ENCODE data around the gene USP43. TPM values are rescaled to one million over a fixed set of nuclear protein-coding genes. Genes with fewer than 3 reads are reported as not detected.

Gene USP43
- total RNA-seq, 1 donor from 2014 or later: not detected

GRCh38 chr17:9729735-9730420, 84.6 kb downstream of the USP43 start:
- H3K27ac Mint-ChIP-seq: peak overlapping the region; percentile 30
- H3K9me3 ChIP-seq (ENCODE audit: low read depth): no peaks in the 10 kb centered on the region
- no peak for TF ChIP-seq EZH2 (IDR thresholded peaks at IDR 0.05)
- no peak for TF ChIP-seq EZH2phosphoT487 (IDR thresholded peaks at IDR 0.05)
- no peak for TF ChIP-seq CTCF (IDR thresholded peaks at IDR 0.05)

GRCh38 chr17:9750524-9750923, 105.2 kb downstream of the USP43 start:
- Histone ChIP-seq H3K27me3 (no peaks in the 10 kb centered on the region), H3K4me3 (no peak overlapping the region), H3K79me2 (ENCODE audit: low read depth) (no peaks in the 10 kb centered on the region), H3K4me2 (no peak overlapping the region), H3F3A (ENCODE audit: low read depth) (no peaks in the 10 kb centered on the region), H3K4me1 (no peaks in the 10 kb centered on the region), H3K27ac (no peak overlapping the region), H3K9ac (no peak overlapping the region), H4K20me1 (ENCODE audit: low read depth) (no peaks in the 10 kb centered on the region), H3K36me3 (no peaks in the 10 kb centered on the region), H3K9me3 (ENCODE audit: low read depth) (no peaks in the 10 kb centered on the region), H2AFZ (replicated peaks) (peak overlapping the region; percentile 42)
- TF ChIP-seq EZH2 (IDR thresholded peaks at IDR 0.05): no peak
- peaks cover 5% of the 10 kb centered on the region for H3K4me1 Mint-ChIP-seq
- no peaks in the 10 kb centered on the region for H3K9me3 Mint-ChIP-seq
- H3K4me3 Mint-ChIP-seq: no peak overlapping the region
- no peaks in the 10 kb centered on the region for H3K36me3 Mint-ChIP-seq
- peaks cover 3% of the 10 kb centered on the region for H3K27me3 Mint-ChIP-seq (ENCODE audit: insufficient read depth, low read depth)
- no peak for DNase-seq (ENCODE audit: low spot score)
- no peak overlapping the region for H3K27ac Mint-ChIP-seq

More at GRCh38 chr17:9729735-9730420, 84.6 kb downstream of the USP43 start:
- Histone ChIP-seq H2AFZ (replicated peaks) (no peak overlapping the region), H3K4me3 (no peak overlapping the region), H3K36me3 (no peaks in the 10 kb centered on the region), H4K20me1 (ENCODE audit: low read depth) (no peaks in the 10 kb centered on the region), H3K27me3 (no peaks in the 10 kb centered on the region), H3K4me2 (no peak overlapping the region), H3K79me2 (ENCODE audit: low read depth) (no peaks in the 10 kb centered on the region), H3K4me1 (peaks cover 15% of the 10 kb centered on the region), H3K27ac (no peak overlapping the region), H3K9ac (no peak overlapping the region), H3F3A (ENCODE audit: low read depth) (no peaks in the 10 kb centered on the region)
- DNase-seq (ENCODE audit: low spot score): no peak
- H3K36me3 Mint-ChIP-seq: no peaks in the 10 kb centered on the region
- peaks cover 3% of the 10 kb centered on the region for H3K27me3 Mint-ChIP-seq (ENCODE audit: insufficient read depth, low read depth)
- H3K4me3 Mint-ChIP-seq: no peak overlapping the region
- peaks cover 16% of the 10 kb centered on the region for H3K4me1 Mint-ChIP-seq
- H3K9me3 Mint-ChIP-seq: peaks cover 3% of the 10 kb centered on the region

- H3K9me3 ChIP-seq (ENCODE audit: low read depth): no peaks in the 10 kb centered on the region
- no peak overlapping the region for H3K27ac Mint-ChIP-seq
- H3K4me3 Mint-ChIP-seq: no peak overlapping the region
- no peaks in the 10 kb centered on the region for H3K36me3 ChIP-seq
- DNase-seq (ENCODE audit: low spot score): no peak
- H3K79me2 ChIP-seq (ENCODE audit: low read depth): no peaks in the 10 kb centered on the region
- H3K4me2 ChIP-seq: no peak overlapping the region
- H3K9me3 Mint-ChIP-seq: no peaks in the 10 kb centered on the region
- H2AFZ ChIP-seq (replicated peaks): no peak overlapping the region
- no peaks in the 10 kb centered on the region for H3K27me3 ChIP-seq
- H3K9ac ChIP-seq: no peak overlapping the region
- H3F3A ChIP-seq (ENCODE audit: low read depth): no peaks in the 10 kb centered on the region
- TF ChIP-seq EZH2 (IDR thresholded peaks at IDR 0.05) (no peak), EZH2phosphoT487 (IDR thresholded peaks at IDR 0.05) (no peak), CTCF (IDR thresholded peaks at IDR 0.05) (no peak)
- H3K4me3 ChIP-seq: no peak overlapping the region
- no peaks in the 10 kb centered on the region for H3K36me3 Mint-ChIP-seq
- no peaks in the 10 kb centered on the region for H3K4me1 ChIP-seq
- H3K27me3 Mint-ChIP-seq (ENCODE audit: insufficient read depth, low read depth): peaks cover 3% of the 10 kb centered on the region
- peaks cover 5% of the 10 kb centered on the region for H3K4me1 Mint-ChIP-seq
- H3K27ac ChIP-seq: no peak overlapping the region
- no peaks in the 10 kb centered on the region for H4K20me1 ChIP-seq (ENCODE audit: low read depth)
Measured at GRCh38 chr17:9755083-9755482, 109.8 kb downstream of the USP43 start.

GRCh38 chr17:9760266-9760665, 114.9 kb downstream of the USP43 start:
- Mint-ChIP-seq H3K27me3 (ENCODE audit: insufficient read depth, low read depth) (peaks cover 5% of the 10 kb centered on the region), H3K36me3 (no peaks in the 10 kb centered on the region), H3K9me3 (no peaks in the 10 kb centered on the region), H3K27ac (no peak overlapping the region), H3K4me3 (no peak overlapping the region), H3K4me1 (no peaks in the 10 kb centered on the region)
- no peak for TF ChIP-seq EZH2phosphoT487 (IDR thresholded peaks at IDR 0.05)
- no peak for TF ChIP-seq CTCF (IDR thresholded peaks at IDR 0.05)
- TF ChIP-seq EZH2 (IDR thresholded peaks at IDR 0.05): no peak
- Histone ChIP-seq H3K27me3 (no peaks in the 10 kb centered on the region), H4K20me1 (ENCODE audit: low read depth) (no peaks in the 10 kb centered on the region), H3K27ac (no peak overlapping the region), H3K36me3 (no peaks in the 10 kb centered on the region), H3F3A (ENCODE audit: low read depth) (no peaks in the 10 kb centered on the region), H2AFZ (replicated peaks) (no peak overlapping the region), H3K9me3 (ENCODE audit: low read depth) (no peaks in the 10 kb centered on the region), H3K9ac (no peak overlapping the region), H3K4me1 (no peaks in the 10 kb centered on the region), H3K4me2 (no peak overlapping the region), H3K4me3 (no peak overlapping the region), H3K79me2 (ENCODE audit: low read depth) (no peaks in the 10 kb centered on the region)
- DNase-seq (ENCODE audit: low spot score): no peak

Data from neural progenitor cell (in vitro differentiated cells).